SK-N-SH treated with all-trans-retinoic acid at 6 μM for 48 hours (cell line): ENCODE data around the gene GXYLT1.

Experiments
- ATAC-seq: fragments of 200-7000 bp; cut with Tn5 transposase; 3 replicates; pipeline ENCODE4 v1.9.1; 2020; ENCODE audit warnings: mild to moderate bottlenecking, moderate library complexity
- ARNTL ChIP-seq: fragments of 450-650 bp; formaldehyde crosslinking; IDR thresholded peaks from 2 replicates; pipeline ENCODE4 v1.5.0; 2020; ENCODE audit warnings: low read depth, mild to moderate bottlenecking, moderate library complexity, borderline replicate concordance
- CREB5 ChIP-seq: fragments of 250-450 bp; sonication (Bioruptor Pico); IDR thresholded peaks from 2 replicates; pipeline ENCODE4 v1.5.1; 2020; ENCODE audit warnings: low read depth, mild to moderate bottlenecking, moderate library complexity
- CSDC2 ChIP-seq: fragments of 250-450 bp; sonication (Bioruptor Pico); IDR thresholded peaks from 2 replicates; pipeline ENCODE4 v1.5.0; 2020; ENCODE audit warnings: mild to moderate bottlenecking, moderate library complexity
- ESRRG ChIP-seq: fragments of 250-450 bp; sonication (Bioruptor Pico); IDR thresholded peaks from 2 replicates; pipeline ENCODE4 v1.6.1; 2021; ENCODE audit warnings: mild to moderate bottlenecking
- ISL1 ChIP-seq: fragments of 250-450 bp; sonication (Bioruptor Pico); IDR thresholded peaks from 2 replicates; pipeline ENCODE4 v2.1.2; 2022; ENCODE audit warnings: mild to moderate bottlenecking, moderate library complexity
- OSR1 ChIP-seq: fragments of 250-450 bp; sonication (Bioruptor Pico); IDR thresholded peaks from 2 replicates; pipeline ENCODE4 v1.8.0; 2022; ENCODE audit warnings: moderate library complexity, mild to moderate bottlenecking, inconsistent platforms
- POU6F1 ChIP-seq: fragments of 250-450 bp; sonication (Bioruptor Pico); IDR thresholded peaks from 2 replicates; pipeline ENCODE4 v1.8.0; 2021; ENCODE audit warnings: low read depth, mild to moderate bottlenecking, moderate library complexity, borderline replicate concordance
- PPARA ChIP-seq: fragments of 250-450 bp; sonication (Bioruptor Pico); IDR thresholded peaks from 2 replicates; pipeline ENCODE4 v1.5.0; 2020; ENCODE audit warnings: mild to moderate bottlenecking, borderline replicate concordance
- RARB ChIP-seq: fragments of 250-450 bp; sonication (Bioruptor Pico); IDR thresholded peaks from 2 replicates; pipeline ENCODE4 v1.8.0; 2021; ENCODE audit warnings: mild to moderate bottlenecking, moderate library complexity
- SNAI2 ChIP-seq: fragments of 250-450 bp; sonication (Bioruptor Pico); IDR thresholded peaks from 2 replicates; pipeline ENCODE4 v1.5.0; 2020; ENCODE audit warnings: mild to moderate bottlenecking, moderate library complexity
- TCF4 ChIP-seq: fragments of 250-450 bp; sonication (Bioruptor Pico); IDR thresholded peaks from 2 replicates; pipeline ENCODE4 v1.8.0; 2021; ENCODE audit warnings: mild to moderate bottlenecking, moderate library complexity, borderline replicate concordance
- TOX ChIP-seq: fragments of 250-450 bp; sonication (Bioruptor Pico); IDR thresholded peaks from 2 replicates; pipeline ENCODE4 v1.8.0; 2021; ENCODE audit warnings: mild to moderate bottlenecking, moderate library complexity, borderline replicate concordance
- ZC3H10 ChIP-seq: fragments of 250-450 bp; sonication (Bioruptor Pico); IDR thresholded peaks from 2 replicates; pipeline ENCODE4 v1.5.1; 2021; ENCODE audit warnings: mild to moderate bottlenecking, moderate library complexity
- ZFP3 ChIP-seq: fragments of 250-450 bp; sonication (Bioruptor Pico); IDR thresholded peaks from 2 replicates; pipeline ENCODE4 v1.5.0; 2020; ENCODE audit warnings: mild to moderate bottlenecking, moderate library complexity
- ZFP30 ChIP-seq: fragments of 450-650 bp; formaldehyde crosslinking; IDR thresholded peaks from 2 replicates; pipeline ENCODE4 v1.5.0; 2022; ENCODE audit warnings: mild to moderate bottlenecking, moderate library complexity
- ZNF565 ChIP-seq: fragments of 450-650 bp; formaldehyde crosslinking; conservative IDR thresholded peaks from 2 replicates; pipeline ENCODE4 v1.5.0; 2020; ENCODE audit warnings: low read depth, mild to moderate bottlenecking, moderate library complexity
- ZNF70 ChIP-seq: fragments of 450-650 bp; formaldehyde crosslinking; IDR thresholded peaks from 2 replicates; pipeline ENCODE4 v1.5.0; 2020; ENCODE audit warnings: mild to moderate bottlenecking, moderate library complexity
- ZNF8 ChIP-seq: fragments of 450-650 bp; formaldehyde crosslinking; IDR thresholded peaks from 2 replicates; pipeline ENCODE4 v1.5.0; 2020; ENCODE audit warnings: mild to moderate bottlenecking, moderate library complexity
- TF ChIP-seq, protein P1 (sequence below): fragments of 250-450 bp; sonication (Bioruptor Pico); IDR thresholded peaks from 2 replicates; pipeline ENCODE4 v1.5.0; 2020; ENCODE audit warnings: mild to moderate bottlenecking, moderate library complexity
- TF ChIP-seq, protein P2 (sequence below): fragments of 250-450 bp; sonication (Bioruptor Pico); IDR thresholded peaks from 2 replicates; pipeline ENCODE4 v1.8.0; 2020; ENCODE audit warnings: mild to moderate bottlenecking, moderate library complexity, borderline replicate concordance
- TF ChIP-seq, protein P3 (sequence below): fragments of 250-450 bp; sonication (Bioruptor Pico); IDR thresholded peaks from 2 replicates; pipeline ENCODE4 v1.5.1; 2021; ENCODE audit warnings: mild to moderate bottlenecking, moderate library complexity

Gene GXYLT1

GRCh38 chr12:42097971-42098370 lies 46.7 kb downstream of the GXYLT1 start:
- ATAC-seq = no peak

GRCh38 chr12:42094277-42094676 lies 50.4 kb downstream of the GXYLT1 start:
- peak; percentile 76 for ATAC-seq
- TF ChIP-seq POU6F1 (CRISPR knock-in tag) (no peak), ZNF70 (CRISPR knock-in tag) (no peak), CREB5 (no peak), ZNF565 (CRISPR knock-in tag) (no peak), OSR1 (CRISPR knock-in tag) (no peak), PPARA (CRISPR knock-in tag) (no peak), CSDC2 (CRISPR knock-in tag) (no peak), TOX (CRISPR knock-in tag) (no peak), SNAI2 (CRISPR knock-in tag) (no peak), ESRRG (CRISPR knock-in tag) (no peak), ARNTL (no peak), ZFP3 (CRISPR knock-in tag) (no peak), ZFP30 (no peak), TCF4 (CRISPR knock-in tag) (no peak), RARB (CRISPR knock-in tag) (no peak)
- TF ChIP-seq, protein P1, sequence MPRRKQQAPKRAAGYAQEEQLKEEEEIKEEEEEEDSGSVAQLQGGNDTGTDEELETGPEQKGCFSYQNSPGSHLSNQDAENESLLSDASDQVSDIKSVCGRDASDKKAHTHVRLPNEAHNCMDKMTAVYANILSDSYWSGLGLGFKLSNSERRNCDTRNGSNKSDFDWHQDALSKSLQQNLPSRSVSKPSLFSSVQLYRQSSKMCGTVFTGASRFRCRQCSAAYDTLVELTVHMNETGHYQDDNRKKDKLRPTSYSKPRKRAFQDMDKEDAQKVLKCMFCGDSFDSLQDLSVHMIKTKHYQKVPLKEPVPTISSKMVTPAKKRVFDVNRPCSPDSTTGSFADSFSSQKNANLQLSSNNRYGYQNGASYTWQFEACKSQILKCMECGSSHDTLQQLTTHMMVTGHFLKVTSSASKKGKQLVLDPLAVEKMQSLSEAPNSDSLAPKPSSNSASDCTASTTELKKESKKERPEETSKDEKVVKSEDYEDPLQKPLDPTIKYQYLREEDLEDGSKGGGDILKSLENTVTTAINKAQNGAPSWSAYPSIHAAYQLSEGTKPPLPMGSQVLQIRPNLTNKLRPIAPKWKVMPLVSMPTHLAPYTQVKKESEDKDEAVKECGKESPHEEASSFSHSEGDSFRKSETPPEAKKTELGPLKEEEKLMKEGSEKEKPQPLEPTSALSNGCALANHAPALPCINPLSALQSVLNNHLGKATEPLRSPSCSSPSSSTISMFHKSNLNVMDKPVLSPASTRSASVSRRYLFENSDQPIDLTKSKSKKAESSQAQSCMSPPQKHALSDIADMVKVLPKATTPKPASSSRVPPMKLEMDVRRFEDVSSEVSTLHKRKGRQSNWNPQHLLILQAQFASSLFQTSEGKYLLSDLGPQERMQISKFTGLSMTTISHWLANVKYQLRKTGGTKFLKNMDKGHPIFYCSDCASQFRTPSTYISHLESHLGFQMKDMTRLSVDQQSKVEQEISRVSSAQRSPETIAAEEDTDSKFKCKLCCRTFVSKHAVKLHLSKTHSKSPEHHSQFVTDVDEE (CRISPR knock-in tag) = no peak
- TF ChIP-seq, protein P2, sequence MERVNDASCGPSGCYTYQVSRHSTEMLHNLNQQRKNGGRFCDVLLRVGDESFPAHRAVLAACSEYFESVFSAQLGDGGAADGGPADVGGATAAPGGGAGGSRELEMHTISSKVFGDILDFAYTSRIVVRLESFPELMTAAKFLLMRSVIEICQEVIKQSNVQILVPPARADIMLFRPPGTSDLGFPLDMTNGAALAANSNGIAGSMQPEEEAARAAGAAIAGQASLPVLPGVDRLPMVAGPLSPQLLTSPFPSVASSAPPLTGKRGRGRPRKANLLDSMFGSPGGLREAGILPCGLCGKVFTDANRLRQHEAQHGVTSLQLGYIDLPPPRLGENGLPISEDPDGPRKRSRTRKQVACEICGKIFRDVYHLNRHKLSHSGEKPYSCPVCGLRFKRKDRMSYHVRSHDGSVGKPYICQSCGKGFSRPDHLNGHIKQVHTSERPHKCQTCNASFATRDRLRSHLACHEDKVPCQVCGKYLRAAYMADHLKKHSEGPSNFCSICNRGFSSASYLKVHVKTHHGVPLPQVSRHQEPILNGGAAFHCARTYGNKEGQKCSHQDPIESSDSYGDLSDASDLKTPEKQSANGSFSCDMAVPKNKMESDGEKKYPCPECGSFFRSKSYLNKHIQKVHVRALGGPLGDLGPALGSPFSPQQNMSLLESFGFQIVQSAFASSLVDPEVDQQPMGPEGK (CRISPR knock-in tag) = no peak

More at GRCh38 chr12:42097971-42098370, 46.7 kb downstream of the GXYLT1 start:
- TF ChIP-seq TCF4 (CRISPR knock-in tag) = no peak
- no peak for TF ChIP-seq ISL1
- TF ChIP-seq ZNF8 (CRISPR knock-in tag) = no peak
- TF ChIP-seq RARB (CRISPR knock-in tag) = no peak
- TF ChIP-seq, protein P3, sequence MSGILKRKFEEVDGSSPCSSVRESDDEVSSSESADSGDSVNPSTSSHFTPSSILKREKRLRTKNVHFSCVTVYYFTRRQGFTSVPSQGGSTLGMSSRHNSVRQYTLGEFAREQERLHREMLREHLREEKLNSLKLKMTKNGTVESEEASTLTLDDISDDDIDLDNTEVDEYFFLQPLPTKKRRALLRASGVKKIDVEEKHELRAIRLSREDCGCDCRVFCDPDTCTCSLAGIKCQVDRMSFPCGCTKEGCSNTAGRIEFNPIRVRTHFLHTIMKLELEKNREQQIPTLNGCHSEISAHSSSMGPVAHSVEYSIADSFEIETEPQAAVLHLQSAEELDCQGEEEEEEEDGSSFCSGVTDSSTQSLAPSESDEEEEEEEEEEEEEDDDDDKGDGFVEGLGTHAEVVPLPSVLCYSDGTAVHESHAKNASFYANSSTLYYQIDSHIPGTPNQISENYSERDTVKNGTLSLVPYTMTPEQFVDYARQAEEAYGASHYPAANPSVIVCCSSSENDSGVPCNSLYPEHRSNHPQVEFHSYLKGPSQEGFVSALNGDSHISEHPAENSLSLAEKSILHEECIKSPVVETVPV (CRISPR knock-in tag) = no peak
- no peak for TF ChIP-seq TOX (CRISPR knock-in tag)
- no peak for TF ChIP-seq ESRRG (CRISPR knock-in tag)
- no peak for TF ChIP-seq ZFP3 (CRISPR knock-in tag)
- no peak for TF ChIP-seq ZFP30
- TF ChIP-seq ZC3H10 (CRISPR knock-in tag) = no peak
- TF ChIP-seq SNAI2 (CRISPR knock-in tag) = no peak
- TF ChIP-seq, protein P1 (CRISPR knock-in tag) = no peak
- no peak for TF ChIP-seq OSR1 (CRISPR knock-in tag)
- TF ChIP-seq CSDC2 (CRISPR knock-in tag) = no peak
- TF ChIP-seq ZNF70 (CRISPR knock-in tag) = no peak
